HepG2 (cell line): ENCODE results near the gene SLBP. TPM values are rescaled to one million over a fixed set of nuclear protein-coding genes. Genes with fewer than 3 reads are reported as not detected.
A peak's percentile ranks its signal among the peaks of the same experiment; 100 is the strongest.

Source experiments
- ATAC-seq: fragments of 200-7000 bp; cut with Tn5 transposase; 3 replicates; pipeline ENCODE4 v1.9.1; 2020; ENCODE audit warnings: mild to moderate bottlenecking, moderate library complexity
- BruUV-seq: library from RNA; stranded (reverse); fragments of 400-500 nt; replicated peaks from 2 replicates; lab custom pipeline; 2021; lab: Mats Ljungman, UMichigan
- CTCF ChIA-PET: fragments of 300-600 bp; formaldehyde crosslinking; extraction: SDS; loops from one replicate; lab custom pipeline; 2021; ENCODE audit warnings: low total read pairs, inconsistent platforms, low intra/inter-chr PET ratio; lab: Yijun Ruan, JAX
- POLR2A ChIA-PET: fragments of 350-600 bp; sonication (Branson Sonifier 250); formaldehyde crosslinking; loops from one replicate; lab custom pipeline; 2020; ENCODE audit warnings: antibody characterized with exemption, inconsistent platforms; lab: Yijun Ruan, JAX
- DNase-seq: peaks from one replicate; pipeline ENCODE4 v3.0.0-alpha.2; 2015; ENCODE audit warnings: low spot score
- FAIRE-seq: peaks from 3 replicates; lab custom pipeline; 2011; peaks lifted over from hg19 to GRCh38; lab: Jason Lieb, UNC
- H2AFZ ChIP-seq: one replicate; pipeline ENCODE4 v1.6.1; 2011; ENCODE audit warnings: low read length, inconsistent platforms
- H3K27ac ChIP-seq: fragments of 300-600 bp; 3 replicates; pipeline ENCODE4 v1.8.0; 2011; ENCODE audit warnings: mixed run types, mild to moderate bottlenecking, mixed read lengths, low read length, inconsistent platforms; ENCODE audit not compliant: insufficient read depth; ENCODE audit errors: extremely low read length
- H3K27me3 ChIP-seq, 2 experiments: fragments of 200-600 bp in 1 of 2; 2 replicates in 1 of 2; 3 replicates in 1 of 2; pipeline versions ENCODE4 v1.6.0 to v1.8.0; 2011; ENCODE audit warnings: low read length in 2 of 2, mild to moderate bottlenecking in 2 of 2, moderate library complexity in 2 of 2, inconsistent platforms in 1 of 2; ENCODE audit not compliant: insufficient read depth in 2 of 2, control insufficient read depth in 1 of 2
- H3K36me3 ChIP-seq, 2 experiments: fragments of 200-600 bp in 1 of 2; replicated peaks in 1 of 2; 2 replicates in 1 of 2; 3 replicates in 1 of 2; pipeline versions ENCODE4 v1.5.1 to v1.8.0; 2011; ENCODE audit warnings: low read length in 2 of 2, inconsistent platforms in 1 of 2; ENCODE audit not compliant: insufficient read depth in 2 of 2, control insufficient read depth in 1 of 2
- H3K4me1 ChIP-seq: 2 replicates; pipeline ENCODE4 v1.5.1; 2012; ENCODE audit warnings: low read length, inconsistent platforms; ENCODE audit not compliant: insufficient read depth
- H3K4me2 ChIP-seq: 2 replicates; pipeline ENCODE4 v1.6.0; 2011; ENCODE audit warnings: low read depth, low read length, inconsistent platforms
- H3K4me3 ChIP-seq, 3 experiments: fragments of 200-600 bp in 1 of 3; sonication (generic), shearing (Covaris generic) in 1 of 3; replicated peaks in 1 of 3; 2 replicates each; pipeline ENCODE4 v1.5.1; 2011 to 2016; ENCODE audit warnings: low read length in 3 of 3, inconsistent platforms in 2 of 3, low read depth in 2 of 3, mild to moderate bottlenecking in 2 of 3, control low read depth in 1 of 3, mixed read lengths in 1 of 3; ENCODE audit not compliant: insufficient read depth in 1 of 3
- H3K79me2 ChIP-seq: one replicate; pipeline ENCODE4 v1.6.1; 2011; ENCODE audit warnings: low read length, inconsistent platforms; ENCODE audit not compliant: insufficient read depth
- H3K9ac ChIP-seq: 2 replicates; pipeline ENCODE4 v1.6.0; 2011; ENCODE audit warnings: mild to moderate bottlenecking, low read depth, low read length, inconsistent platforms; ENCODE audit not compliant: insufficient read depth
- H3K9me3 ChIP-seq: 2 replicates; pipeline ENCODE4 v1.5.1; 2012; ENCODE audit warnings: mild to moderate bottlenecking, low read length
- H4K20me1 ChIP-seq: 2 replicates; pipeline ENCODE4 v1.6.0; 2011; ENCODE audit warnings: inconsistent platforms, mild to moderate bottlenecking, low read length, moderate library complexity; ENCODE audit not compliant: insufficient read depth
- ARID4A ChIP-seq: sonication (generic); formaldehyde crosslinking; IDR thresholded peaks from 2 replicates; pipeline ENCODE4 v1.5.0; 2020; ENCODE audit warnings: mild to moderate bottlenecking, missing genetic modification reagents, borderline replicate concordance
- NCOR1 ChIP-seq: fragments of 200-600 bp; sonication (generic); IDR thresholded peaks from 2 replicates; pipeline ENCODE4 v1.7.0; 2017; ENCODE audit warnings: antibody characterized with exemption, low read length, borderline replicate concordance
- PHB2 ChIP-seq: fragments of 450-650 bp; IDR thresholded peaks from 2 replicates; pipeline ENCODE4 v1.6.1; 2018; ENCODE audit not compliant: partially characterized antibody
- SYNCRIP ChIP-seq: fragments of 200-400 bp; formaldehyde crosslinking; IDR thresholded peaks from 2 replicates; pipeline ENCODE4 v1.6.1; 2018; ENCODE audit warnings: mild to moderate bottlenecking, low read depth, low read length; ENCODE audit not compliant: insufficient read depth
- ZNF788 ChIP-seq: sonication (generic); formaldehyde crosslinking; IDR thresholded peaks from 2 replicates; pipeline ENCODE4 v1.5.0; 2020; ENCODE audit warnings: mild to moderate bottlenecking, missing genetic modification reagents, borderline replicate concordance
- WGBS: methylation state at CpG from one replicate; pipeline ENCODE4 v1.1.6; 2017; ENCODE audit warnings: low lambda C conversion rate; 5-methylcytosine and 5-hydroxymethylcytosine counted together
- in situ Hi-C: cut with HindIII; loops from 2 replicates; pipeline ENCODE4 v1.10.0; 2017; ENCODE audit warnings: low pct_unique_long_range_greater_than_20kb; ENCODE audit not compliant: extremely low pct_ligation_motif_present
- intact Hi-C: fragments of 100-400 bp; cut with micrococcal nuclease; formaldehyde crosslinking; loops from one replicate; pipeline ENCODE4 v1.10.0; 2022; ENCODE audit not compliant: unreplicated experiment
- polyA plus RNA-seq, 8 experiments: library from polyadenylated mRNA; depleted of rRNA in 3 of 8; stranded (reverse) in 7 of 8; unstranded in 1 of 8; fragments of >200 nt; fragmentation: Illumina TruSeq in 4 of 8; extraction: Trizol in 4 of 8; gene quantifications; 2 replicates each; pipeline versions ENCODE4 v1.2.1 to v1.2.3, GENCODE V29; 2011 to 2016; ENCODE audit warnings: low read depth in 4 of 8, missing spikeins in 1 of 8, mixed read lengths in 1 of 8; ENCODE audit not compliant: insufficient read depth in 1 of 8
- total RNA-seq, 5 experiments: library from RNA; depleted of rRNA; stranded (reverse); fragments of >200 nt; fragmentation: Illumina TruSeq; extraction: Trizol; gene quantifications; 2 replicates each; pipeline ENCODE4 v1.2.3, GENCODE V29; 2016; ENCODE audit warnings: low read depth in 1 of 5

Gene SLBP
- total and polyA plus RNA-seq, 2 of the 13 experiments (the other 11 are each of a cell fraction or from before 2014, with no cell fraction given), result 43.9 to 104 TPM

- TF ChIP-seq ARID4A (no peak), PHB2 (no peak), SYNCRIP (no peak), ZNF788 (CRISPR knock-in tag) (no peak), NCOR1 (no peak)
- TF ChIP-seq, all 625 proteins: peak for 0
- H3K79me2 ChIP-seq, result peaks cover 79% of the 10 kb centered on the region
- ChIA-PET POLR2A (interaction anchor here (0.5 to 2.2 kb wide), 6 partner anchors 13 to 59 kb away, joined by 3 to 9 read pairs (median 3); partner anchors contain the start of genes TACC3 and TMEM129), CTCF (no interaction called here)
- ATAC-seq (no peak), DNase-seq (peak; percentile 35), FAIRE-seq (no peak)
- H3K4me3 ChIP-seq, result peak overlapping the region in 1 of 3 experiments; percentile 17; a peak in 1 of 6 replicates
- H3K4me1 ChIP-seq, result peaks cover 57% of the 10 kb centered on the region
- H4K20me1 ChIP-seq, result peaks cover 6% of the 10 kb centered on the region; the same call in 1 of the 2 replicates
- H3K9me3 ChIP-seq, result no peaks in the 10 kb centered on the region
- intact Hi-C loops (no loop called here), in situ Hi-C loops (no loop called here)
- H3K36me3 ChIP-seq, result peaks cover 6 to 24% of the 10 kb centered on the region in 2 experiments
- H3K4me2 ChIP-seq, result peak overlapping the region; percentile 53
- no peaks in the 10 kb centered on the region for H3K27me3 ChIP-seq
- no peak overlapping the region for H2AFZ ChIP-seq
- BruUV-seq, result no TSS peak
- 0 out of 2 replicates have a peak overlapping the region, but pooled peaks have one; percentile 23 for H3K9ac ChIP-seq
- peak overlapping the region; percentile 33 for H3K27ac ChIP-seq
- 7% methylated on average over 1 of the region's 1 CpG for WGBS
These were observed 3.5 kb downstream of the SLBP start for GRCh38 chr4:1708581-1708980.
